Non-pigmented ciliary epithelial cell (primary cell): ENCODE results near the gene NXT1.

Source experiments
- DNase-seq: peaks from one replicate; pipeline ENCODE4 v3.0.0-alpha.2; 2010; ENCODE audit warnings: low read depth

Gene NXT1

GRCh38 chr20:23361119-23361475 is 10.5 kb downstream of the NXT1 start:
- DNase-seq, result no peak

DNA sequence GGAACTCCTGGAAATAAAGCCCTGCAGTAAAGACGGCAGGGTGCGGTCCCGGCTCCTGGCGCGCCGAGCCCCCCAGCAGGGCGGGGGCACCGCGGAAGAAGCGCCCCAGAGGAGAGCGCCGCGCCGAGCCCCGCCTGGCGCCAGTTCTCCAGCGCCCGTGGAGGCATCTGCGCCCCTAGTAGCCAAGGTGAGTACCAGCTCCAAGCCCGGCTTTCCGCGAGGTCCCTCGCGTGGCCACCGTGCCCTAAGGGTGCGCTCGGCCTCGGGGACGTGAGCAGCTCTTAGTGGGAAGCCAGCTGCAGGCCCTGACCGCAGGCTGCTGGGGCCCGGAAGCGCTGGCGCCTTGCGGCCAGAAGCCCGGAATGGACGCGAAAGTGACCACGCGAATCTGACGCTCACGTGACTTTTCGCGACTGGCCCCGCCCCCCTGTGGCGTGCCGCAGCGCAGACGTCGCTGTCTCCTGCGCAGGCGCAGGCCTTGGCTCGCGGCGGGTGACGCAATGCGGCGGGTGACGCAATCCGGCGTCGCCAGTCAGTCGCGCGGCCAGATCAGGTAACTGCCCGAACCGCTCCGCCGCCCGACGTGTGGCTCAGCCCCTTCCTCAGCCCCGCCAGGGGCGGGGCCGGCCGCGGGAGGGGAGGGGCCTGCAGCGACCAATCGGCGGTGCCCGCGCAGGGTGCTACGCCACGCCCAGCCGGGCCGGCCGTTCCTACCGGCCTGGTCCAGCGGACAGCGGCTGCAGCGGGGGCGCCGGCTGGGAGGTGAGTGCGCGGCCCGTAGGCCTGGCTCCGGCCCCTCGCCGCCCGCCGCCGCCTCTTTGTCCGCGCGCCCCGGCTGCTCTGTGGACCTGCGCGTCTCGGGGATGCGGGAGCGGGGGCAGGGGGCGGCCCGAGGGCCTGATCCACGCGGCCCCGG is 11.1 kb downstream of the NXT1 start, which contains the start of gene GZF1:
TSS of gene GZF1 (plus strand) at position 707 of the 916 bp plus-strand sequence. CDS start 2,202 bp downstream, outside the sequence.
- peak; percentile 78 for DNase-seq

GRCh38 chr20:23362392-23363256 is 12.0 kb downstream of the NXT1 start:
- DNase-seq, result no peak

GRCh38 chr20:23363257-23363649 is 12.7 kb downstream of the NXT1 start:
- DNase-seq, result no peak

GRCh38 chr20:23365390-23366165 is 15.0 kb downstream of the NXT1 start:
- no peak for DNase-seq

GRCh38 chr20:23366384-23366783 is 15.8 kb downstream of the NXT1 start:
- DNase-seq, result no peak

GRCh38 chr20:23367770-23368169 is 17.2 kb downstream of the NXT1 start:
- DNase-seq, result no peak

- DNase-seq, result no peak
These were observed 17.9 kb downstream of the NXT1 start for GRCh38 chr20:23368316-23369071.

DNA sequence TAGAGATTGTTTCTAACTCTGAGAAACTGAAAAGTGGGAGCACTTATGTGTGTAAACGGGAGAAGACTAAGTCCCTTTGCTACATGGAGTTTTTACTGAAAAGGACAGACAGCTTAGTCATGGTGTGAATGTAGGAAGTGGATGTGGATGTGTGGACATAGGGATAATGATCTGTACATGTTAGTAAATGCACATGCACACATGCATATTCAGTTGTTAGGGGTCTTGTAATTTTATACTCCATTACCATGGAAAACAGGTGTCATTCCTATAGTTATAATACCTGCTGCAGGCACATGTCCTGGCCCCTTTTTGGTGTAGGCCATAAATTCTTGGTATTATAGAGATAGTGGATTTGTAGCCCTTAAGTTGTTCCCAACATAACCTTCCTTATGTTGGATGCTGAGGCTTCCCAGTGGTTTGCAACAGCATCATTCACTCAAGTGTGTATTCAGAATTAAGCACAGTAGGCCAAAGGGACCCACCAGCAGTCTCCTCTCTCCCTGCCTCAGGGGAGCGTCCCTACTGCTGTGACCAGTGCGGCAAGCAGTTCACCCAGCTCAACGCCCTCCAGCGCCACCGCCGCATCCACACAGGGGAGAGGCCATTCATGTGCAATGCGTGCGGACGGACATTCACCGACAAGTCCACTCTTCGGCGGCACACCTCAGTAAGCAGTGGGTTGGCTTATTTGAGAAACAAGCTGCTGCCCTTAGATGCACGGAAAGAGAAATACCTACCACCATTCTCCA is 18.7 kb downstream of the NXT1 start:
- DNase-seq, result no peak

DNA sequence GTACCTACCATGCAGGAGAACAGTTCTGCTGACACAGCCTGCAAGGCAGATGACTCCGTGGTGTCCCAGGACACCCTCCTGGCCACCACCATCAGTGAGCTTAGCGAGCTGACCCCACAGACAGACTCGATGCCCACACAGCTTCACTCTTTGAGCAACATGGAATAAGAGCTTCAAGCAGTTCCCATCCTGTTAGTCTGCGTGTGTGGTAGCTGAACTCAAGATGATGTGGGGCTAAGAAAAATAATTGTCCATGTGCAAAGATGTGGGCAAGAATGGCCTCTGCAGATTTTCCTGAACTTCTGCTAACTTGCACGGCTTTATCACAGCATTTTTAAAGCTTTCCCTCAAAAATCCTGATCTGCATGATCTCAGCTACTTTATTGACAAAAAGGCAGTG is 19.7 kb downstream of the NXT1 start:
- no peak for DNase-seq

DNA sequence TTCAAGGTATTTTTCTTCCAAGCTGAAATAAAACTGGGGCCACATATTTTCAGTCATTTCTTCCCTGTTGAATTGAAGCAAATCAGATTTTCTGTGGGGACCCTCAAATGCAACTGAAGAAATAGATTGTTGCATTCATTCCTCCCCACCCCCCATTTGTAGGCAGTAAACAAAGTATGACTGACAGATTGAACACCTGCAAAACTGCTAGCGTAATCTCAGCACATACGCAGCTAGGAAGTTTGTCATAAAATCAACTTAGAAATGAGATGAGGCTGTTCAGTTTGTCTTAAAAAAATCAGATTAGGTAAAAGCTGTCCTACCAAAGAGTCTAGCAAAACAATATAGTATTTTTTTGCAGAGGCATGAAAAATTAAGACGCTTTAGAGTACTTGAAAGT is 20.3 kb downstream of the NXT1 start:
- no peak for DNase-seq

DNA sequence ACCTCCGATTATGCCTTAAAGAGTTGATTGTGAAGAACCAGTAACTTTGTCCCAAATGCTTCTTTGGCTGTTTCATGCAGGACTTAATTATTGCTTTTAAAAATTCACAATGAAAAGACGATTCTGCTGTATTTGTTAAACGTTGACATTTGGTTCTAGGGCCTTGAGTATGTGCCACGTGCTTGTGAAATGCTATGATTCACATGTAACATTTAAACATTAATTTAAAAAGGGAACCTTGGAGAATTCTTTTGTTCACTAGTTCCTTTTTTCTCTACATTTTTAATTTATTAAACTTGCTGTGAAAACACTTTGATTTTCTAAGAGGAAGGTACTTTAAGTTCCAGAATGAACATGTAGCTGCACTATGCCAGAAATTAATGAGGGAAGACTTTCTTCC is 20.9 kb downstream of the NXT1 start:
- no peak for DNase-seq

GRCh38 chr20:23374441-23374840 is 23.9 kb downstream of the NXT1 start:
- no peak for DNase-seq

DNA sequence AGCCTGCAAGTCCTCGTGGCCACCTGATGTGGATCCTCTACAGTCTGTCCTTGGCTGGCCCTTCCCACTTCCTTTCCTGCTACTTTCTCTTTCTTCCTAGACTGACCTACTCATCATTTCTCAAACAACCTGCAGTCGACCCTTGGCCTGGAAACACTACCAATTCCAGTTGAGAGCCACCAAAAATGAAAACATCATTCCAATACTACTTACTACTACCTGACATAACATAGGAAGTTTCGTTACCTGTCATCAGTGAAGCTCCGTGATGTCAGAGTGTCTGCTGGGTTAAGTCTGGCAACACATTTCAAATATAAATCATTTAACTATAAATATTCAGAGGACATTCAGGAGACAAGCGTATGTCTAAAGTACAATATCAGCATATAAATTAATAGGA is 25.2 kb downstream of the NXT1 start:
- DNase-seq, result no peak

DNA sequence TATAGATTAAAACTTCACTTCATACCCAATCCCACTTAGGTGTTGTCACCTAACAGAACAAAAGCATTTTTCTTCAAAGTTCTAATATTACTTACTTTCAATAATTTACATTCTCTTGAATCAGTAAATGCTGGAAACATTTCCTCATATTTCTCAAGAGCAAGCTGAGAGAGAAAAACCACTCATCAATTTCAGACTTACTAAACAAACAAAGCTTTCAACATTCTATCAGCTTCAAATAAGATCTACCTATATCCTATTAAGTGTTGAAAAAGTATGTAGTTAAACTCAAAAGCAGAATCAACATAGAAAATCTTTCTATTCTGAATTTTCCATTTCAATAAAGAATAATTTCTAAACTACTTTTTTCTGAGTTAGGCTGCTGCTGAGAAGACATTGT is 29.2 kb downstream of the NXT1 start:
- no peak for DNase-seq

DNA sequence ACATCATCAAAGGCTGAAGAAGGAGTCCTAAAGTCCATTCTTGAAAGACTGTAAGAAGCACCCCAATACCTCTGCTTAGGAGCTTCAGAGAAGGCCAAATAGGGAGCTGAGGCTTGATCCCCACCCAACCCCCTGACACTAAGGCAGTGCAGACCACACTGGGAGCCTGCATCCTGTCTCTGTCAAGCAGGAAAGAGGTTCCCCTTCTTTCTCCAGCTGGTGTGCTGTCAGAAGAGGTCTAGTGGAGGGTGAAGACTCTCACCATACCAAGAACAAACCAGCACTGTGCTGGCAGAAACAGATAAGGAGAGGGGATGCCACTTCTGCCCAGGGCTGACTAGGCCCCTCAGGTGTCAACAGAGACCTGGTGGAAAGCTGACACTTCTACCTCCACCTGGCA is 31.3 kb downstream of the NXT1 start:
- no peak for DNase-seq

DNA sequence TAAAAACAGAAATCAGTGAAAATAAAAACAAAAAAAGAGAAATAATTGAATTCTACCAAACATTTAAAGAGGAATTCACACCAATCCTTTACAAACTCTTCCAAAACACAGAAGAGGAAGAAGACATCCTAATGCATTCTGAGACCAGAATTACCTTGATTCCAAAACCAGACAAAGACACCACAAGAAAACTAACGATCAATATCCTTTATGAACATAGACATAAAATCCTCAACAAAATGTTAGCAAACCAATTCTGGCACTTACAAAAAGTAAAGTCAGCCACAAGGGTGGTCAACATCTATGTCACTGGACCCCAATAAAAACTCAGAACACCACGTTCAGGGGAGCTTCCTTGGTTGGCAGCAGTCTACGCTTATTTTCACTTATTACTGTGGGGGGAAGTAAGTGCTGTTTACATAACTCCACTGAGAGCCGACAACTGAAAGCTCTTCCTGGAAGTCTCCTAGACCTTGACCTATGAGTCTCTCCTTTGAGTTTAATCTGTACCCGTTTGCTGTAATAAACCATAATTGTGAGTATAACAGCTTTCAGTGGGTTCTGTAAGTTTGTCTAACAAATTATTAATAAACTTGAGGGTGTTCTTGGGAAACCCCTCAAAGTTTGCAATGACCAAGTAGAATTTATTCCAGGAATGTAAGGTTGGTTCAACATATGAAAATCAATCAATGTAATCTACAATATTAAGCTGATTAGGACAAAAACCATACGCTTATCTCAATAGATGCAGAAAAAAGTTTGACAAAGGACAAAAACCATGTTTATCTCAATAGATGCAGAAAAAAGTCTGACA is 35.9 kb downstream of the NXT1 start:
- DNase-seq, result no peak

DNA sequence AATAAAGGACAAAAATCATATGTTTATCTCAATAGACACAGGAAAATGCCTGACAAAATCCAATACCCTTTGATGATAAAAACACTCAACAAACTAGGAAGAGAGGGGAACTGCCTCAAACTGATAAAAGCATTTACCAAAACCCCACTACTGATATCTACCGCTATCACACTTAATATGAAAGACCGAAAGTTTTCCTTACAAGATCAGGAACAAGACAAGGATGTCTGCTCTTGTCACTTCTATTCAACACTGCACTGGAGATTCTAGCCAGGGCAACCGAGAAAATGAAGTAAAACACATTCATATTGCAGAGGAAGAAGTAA is 36.5 kb downstream of the NXT1 start:
- no peak for DNase-seq

GRCh38 chr20:23390091-23390774 is 39.6 kb downstream of the NXT1 start:
- DNase-seq, result no peak
